ENCODE measurements around the gene PRAMEF8.
"Not testable (repeated sequence)": the region's sequence is repeated elsewhere in the genome, so short reads cannot be mapped to it uniquely, and the experiment has no call there.

GRCh38 chr1:13245841-13246553 is 38.9 kb downstream of the PRAMEF8 start:
- TF ChIP-seq CTCF, POLR2A (IDR thresholded peaks at IDR 0.05): not testable (repeated sequence)

Data from body of pancreas (tissue), 4 donors.